Left ventricle myocardium inferior (tissue), 1 donor: ENCODE data around the gene ASPHD2. TPM values are rescaled to one million over a fixed set of nuclear protein-coding genes. Genes with fewer than 3 reads are reported as not detected.

Experiments used
- DNase-seq: peaks from one replicate; pipeline ENCODE4 v3.0.0-alpha.2; 2020
- H3K27ac ChIP-seq: fragments of 200-600 bp; replicated peaks from 2 replicates; pipeline ENCODE4 v1.8.0; 2021
- H3K27me3 ChIP-seq: fragments of 200-600 bp; 2 replicates; pipeline ENCODE4 v1.8.0; 2021; ENCODE audit warnings: low read depth
- H3K36me3 ChIP-seq: fragments of 200-600 bp; 2 replicates; pipeline ENCODE4 v1.8.0; 2021
- H3K4me1 ChIP-seq: fragments of 200-600 bp; 2 replicates; pipeline ENCODE4 v1.8.0; 2021
- H3K4me3 ChIP-seq: fragments of 200-600 bp; 2 replicates; pipeline ENCODE4 v1.8.0; 2021; ENCODE audit warnings: mild to moderate bottlenecking, moderate library complexity
- H3K9me3 ChIP-seq: fragments of 200-600 bp; replicated peaks from 2 replicates; pipeline ENCODE4 v1.8.0; 2021
- CTCF ChIP-seq: fragments of 200-600 bp; IDR thresholded peaks from 2 replicates; pipeline ENCODE4 v1.8.0; 2021; ENCODE audit warnings: antibody characterized with exemption, mild to moderate bottlenecking, borderline replicate concordance
- intact Hi-C: fragments of 100-400 bp; cut with micrococcal nuclease; formaldehyde crosslinking; loops from one replicate; pipeline ENCODE4 v1.11.0; 2022
- total RNA-seq: library from RNA; stranded (reverse); fragmentation: NEBNext Ultra II Directional; extraction: Animal tissue kit (Norgen Biotek cat#: 25700); gene quantifications from one replicate; pipeline ENCODE4 v1.2.1, GENCODE V29; 2021
- donor health status: DM: no; HTN: yes; CAD: no; lungs with severe emphysema.

ASPHD2 gene
- total RNA-seq, 1 donor from 2014 or later: 0.11 TPM

- intact Hi-C loops: loop anchor here (10.0 kb wide), 1 partner anchor 95 kb away; no protein-coding TSS in a partner anchor
Observed at GRCh38 chr22:26460202-26460601, 31.1 kb downstream of the ASPHD2 start.

GRCh38 chr22:26461188-26461810, 32.2 kb downstream of the ASPHD2 start:
- H3K36me3 ChIP-seq: peaks cover 88% of the 10 kb centered on the region
- no peaks in the 10 kb centered on the region for H3K27me3 ChIP-seq
- intact Hi-C loops: loop anchor here (10.0 kb wide), 1 partner anchor 96 kb away; no protein-coding TSS in a partner anchor
- no peak overlapping the region for H3K4me3 ChIP-seq
- no peak overlapping the region for H3K27ac ChIP-seq
- H3K9me3 ChIP-seq: no peaks in the 10 kb centered on the region
- peak; percentile 42 for DNase-seq
- H3K4me1 ChIP-seq: peaks cover 10% of the 10 kb centered on the region
- TF ChIP-seq CTCF: peak; percentile 81

More at GRCh38 chr22:26460202-26460601, 31.1 kb downstream of the ASPHD2 start:
- Histone ChIP-seq H3K4me1 (peaks cover 10% of the 10 kb centered on the region), H3K36me3 (peaks cover 86% of the 10 kb centered on the region), H3K4me3 (no peak overlapping the region), H3K27ac (no peak overlapping the region), H3K27me3 (no peaks in the 10 kb centered on the region), H3K9me3 (no peaks in the 10 kb centered on the region)
- TF ChIP-seq CTCF: no peak
- DNase-seq: no peak

- no peak for DNase-seq
- Histone ChIP-seq H3K9me3 (no peaks in the 10 kb centered on the region), H3K27ac (no peak overlapping the region), H3K27me3 (no peaks in the 10 kb centered on the region), H3K4me3 (no peak overlapping the region), H3K36me3 (peaks cover 87% of the 10 kb centered on the region), H3K4me1 (peaks cover 10% of the 10 kb centered on the region)
- intact Hi-C loops: loop anchor here (10.0 kb wide), 1 partner anchor 97 kb away; no protein-coding TSS in a partner anchor
- TF ChIP-seq CTCF: no peak
Observed at GRCh38 chr22:26462051-26462450, 33.0 kb downstream of the ASPHD2 start.

- no peak for TF ChIP-seq CTCF
- H3K4me3 ChIP-seq: no peak overlapping the region
- no peak for DNase-seq
- H3K36me3 ChIP-seq: peaks cover 87% of the 10 kb centered on the region
- no peak overlapping the region for H3K27ac ChIP-seq
- H3K27me3 ChIP-seq: no peaks in the 10 kb centered on the region
- intact Hi-C loops: loop anchor here (10.0 kb wide), 1 partner anchor 98 kb away; no protein-coding TSS in a partner anchor
- no peaks in the 10 kb centered on the region for H3K9me3 ChIP-seq
- peaks cover 10% of the 10 kb centered on the region for H3K4me1 ChIP-seq
Observed at GRCh38 chr22:26462641-26463040, 33.6 kb downstream of the ASPHD2 start.

GRCh38 chr22:26463101-26463661, 34.1 kb downstream of the ASPHD2 start:
- DNase-seq: no peak
- intact Hi-C loops: loop anchor here (10.0 kb wide), 1 partner anchor 98 kb away; no protein-coding TSS in a partner anchor
- Histone ChIP-seq H3K4me1 (peaks cover 10% of the 10 kb centered on the region), H3K27me3 (no peaks in the 10 kb centered on the region), H3K4me3 (no peak overlapping the region), H3K9me3 (no peaks in the 10 kb centered on the region), H3K27ac (no peak overlapping the region), H3K36me3 (peaks cover 87% of the 10 kb centered on the region)
- no peak for TF ChIP-seq CTCF
